ENCODE measurements around the gene BCAT1.

BCAT1 gene

DNA sequence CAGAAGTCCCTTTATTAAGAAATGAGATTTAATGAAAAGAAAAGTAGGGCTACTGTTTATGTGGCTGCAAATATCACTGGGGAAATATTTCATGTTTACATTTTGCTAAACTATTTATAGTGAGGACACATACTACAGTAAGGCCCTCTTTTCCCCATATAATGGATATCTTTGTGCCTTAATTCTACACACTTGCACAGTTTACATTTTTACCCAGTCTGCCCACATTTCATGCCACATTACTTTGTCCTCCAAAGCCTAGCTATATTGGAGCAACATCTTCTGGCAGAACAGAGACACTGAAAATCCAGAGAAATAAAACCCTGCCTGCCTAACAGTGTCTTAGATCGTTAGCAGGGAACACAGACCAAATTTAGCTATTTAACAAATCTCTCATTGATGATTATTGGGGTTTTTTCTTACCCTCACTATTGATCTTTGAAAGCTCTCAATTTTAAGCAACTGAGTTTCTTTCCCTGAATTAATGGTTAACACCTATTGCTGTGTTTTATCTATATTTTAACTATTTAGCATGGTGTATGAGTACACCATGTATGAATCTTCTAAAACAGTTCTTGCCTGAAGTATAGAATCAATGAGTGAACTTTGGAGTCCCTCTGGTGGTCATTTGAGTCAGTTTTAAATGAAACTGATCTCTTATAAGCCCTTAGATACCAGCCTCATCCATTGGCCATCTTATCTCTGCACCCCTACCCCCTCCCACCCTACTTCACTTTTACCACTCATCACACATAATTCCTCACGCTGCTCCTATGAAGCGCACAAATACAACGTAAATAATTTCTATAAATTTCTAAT, 170.2 kb downstream of the BCAT1 start:
- Histone ChIP-seq H3K36me3 (ENCODE audit: control insufficient read depth in 2 of 2, insufficient read depth in 2 of 2, low read length in 2 of 2) (no peaks in the 10 kb centered on the region), H3K9ac (ENCODE audit: low read length in 2 of 2) (no peak overlapping the region), H3K9me3 (ENCODE audit: control insufficient read depth in 2 of 2, low read length in 2 of 2) (no peaks in the 10 kb centered on the region), H3K27ac (ENCODE audit: low read length) (no peak overlapping the region), H3K27me3 (ENCODE audit: control insufficient read depth in 1 of 2, insufficient read depth in 2 of 2, low read length in 2 of 2) (no peaks in the 10 kb centered on the region), H3K4me1 (ENCODE audit: control insufficient read depth, insufficient read depth, low read length) (no peaks in the 10 kb centered on the region), H3K4me3 (ENCODE audit: low read length in 2 of 2) (no peak overlapping the region)

GRCh38 chr12:24777359-24777758, 171.5 kb downstream of the BCAT1 start:
- Histone ChIP-seq H3K9ac (ENCODE audit: low read length in 2 of 2) (no peak overlapping the region), H3K4me1 (ENCODE audit: control insufficient read depth, insufficient read depth, low read length) (no peaks in the 10 kb centered on the region), H3K27me3 (ENCODE audit: control insufficient read depth in 1 of 2, insufficient read depth in 2 of 2, low read length in 2 of 2) (no peaks in the 10 kb centered on the region), H3K9me3 (ENCODE audit: control insufficient read depth in 2 of 2, low read length in 2 of 2) (no peaks in the 10 kb centered on the region), H3K27ac (ENCODE audit: low read length) (no peak overlapping the region), H3K36me3 (ENCODE audit: control insufficient read depth in 2 of 2, insufficient read depth in 2 of 2, low read length in 2 of 2) (no peaks in the 10 kb centered on the region), H3K4me3 (ENCODE audit: low read length in 2 of 2) (no peak overlapping the region)

DNA sequence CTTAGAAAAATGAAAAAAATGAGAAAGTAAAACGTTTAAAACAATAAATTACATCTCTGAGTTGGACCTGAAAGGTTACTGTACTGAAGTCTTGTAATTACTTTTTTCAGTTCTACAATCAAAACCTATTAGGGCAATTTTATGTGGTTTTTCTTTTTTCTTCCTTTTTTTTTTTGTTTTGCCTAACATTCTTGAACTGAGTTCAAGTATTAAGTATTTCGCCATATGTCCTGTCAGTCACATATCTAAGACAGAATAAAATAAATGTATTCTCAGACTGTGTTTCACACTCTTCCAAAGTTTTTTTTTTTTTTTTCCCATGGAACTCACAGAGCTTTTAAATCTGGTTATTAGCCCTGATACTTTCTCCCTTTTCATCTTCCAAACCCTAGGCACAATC, 172.0 kb downstream of the BCAT1 start:
- H3K27ac ChIP-seq (ENCODE audit: low read length), result no peak overlapping the region
- H3K9ac ChIP-seq (ENCODE audit: low read length in 2 of 2), result no peak overlapping the region
- no peaks in the 10 kb centered on the region for H3K27me3 ChIP-seq (ENCODE audit: control insufficient read depth in 1 of 2, insufficient read depth in 2 of 2, low read length in 2 of 2)
- H3K4me3 ChIP-seq (ENCODE audit: low read length in 2 of 2), result no peak overlapping the region
- no peaks in the 10 kb centered on the region for H3K4me1 ChIP-seq (ENCODE audit: control insufficient read depth, insufficient read depth, low read length)
- no peaks in the 10 kb centered on the region for H3K9me3 ChIP-seq (ENCODE audit: control insufficient read depth in 2 of 2, low read length in 2 of 2)
- H3K36me3 ChIP-seq (ENCODE audit: control insufficient read depth in 2 of 2, insufficient read depth in 2 of 2, low read length in 2 of 2), result no peaks in the 10 kb centered on the region

- no peaks in the 10 kb centered on the region for H3K9me3 ChIP-seq (ENCODE audit: control insufficient read depth in 2 of 2, low read length in 2 of 2)
- H3K4me3 ChIP-seq (ENCODE audit: low read length in 2 of 2), result no peak overlapping the region
- no peaks in the 10 kb centered on the region for H3K36me3 ChIP-seq (ENCODE audit: control insufficient read depth in 2 of 2, insufficient read depth in 2 of 2, low read length in 2 of 2)
- no peaks in the 10 kb centered on the region for H3K4me1 ChIP-seq (ENCODE audit: control insufficient read depth, insufficient read depth, low read length)
- no peak overlapping the region for H3K27ac ChIP-seq (ENCODE audit: low read length)
- H3K27me3 ChIP-seq (ENCODE audit: control insufficient read depth in 1 of 2, insufficient read depth in 2 of 2, low read length in 2 of 2), result no peaks in the 10 kb centered on the region
- no peak overlapping the region for H3K9ac ChIP-seq (ENCODE audit: low read length in 2 of 2)
Measured at GRCh38 chr12:24775073-24775472, 173.8 kb downstream of the BCAT1 start.

DNA sequence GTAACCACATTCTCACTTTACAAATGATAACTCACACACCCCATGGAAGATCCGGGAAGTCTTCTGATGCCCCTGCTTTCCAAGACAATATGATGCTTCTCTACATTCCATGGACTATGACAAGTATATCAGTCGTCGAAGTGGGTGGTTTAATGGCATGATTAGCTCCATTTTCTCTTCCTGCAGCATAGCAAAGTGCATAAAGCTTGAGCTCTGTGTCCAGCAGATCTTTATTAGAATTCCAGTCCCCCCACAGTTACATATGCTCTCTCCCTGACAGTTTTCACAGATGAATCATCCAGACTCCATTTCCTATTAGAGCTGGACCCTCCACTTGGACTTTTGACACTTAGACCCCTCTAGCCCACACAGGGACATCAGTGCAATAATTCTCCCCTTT, 174.9 kb downstream of the BCAT1 start:
- H3K36me3 ChIP-seq (ENCODE audit: control insufficient read depth in 2 of 2, insufficient read depth in 2 of 2, low read length in 2 of 2), result no peaks in the 10 kb centered on the region
- no peak overlapping the region for H3K4me3 ChIP-seq (ENCODE audit: low read length in 2 of 2)
- no peaks in the 10 kb centered on the region for H3K27me3 ChIP-seq (ENCODE audit: control insufficient read depth in 1 of 2, insufficient read depth in 2 of 2, low read length in 2 of 2)
- H3K9me3 ChIP-seq (ENCODE audit: control insufficient read depth in 2 of 2, low read length in 2 of 2), result no peaks in the 10 kb centered on the region
- H3K9ac ChIP-seq (ENCODE audit: low read length in 2 of 2), result no peak overlapping the region
- no peaks in the 10 kb centered on the region for H3K4me1 ChIP-seq (ENCODE audit: control insufficient read depth, insufficient read depth, low read length)
- H3K27ac ChIP-seq (ENCODE audit: low read length), result no peak overlapping the region

DNA sequence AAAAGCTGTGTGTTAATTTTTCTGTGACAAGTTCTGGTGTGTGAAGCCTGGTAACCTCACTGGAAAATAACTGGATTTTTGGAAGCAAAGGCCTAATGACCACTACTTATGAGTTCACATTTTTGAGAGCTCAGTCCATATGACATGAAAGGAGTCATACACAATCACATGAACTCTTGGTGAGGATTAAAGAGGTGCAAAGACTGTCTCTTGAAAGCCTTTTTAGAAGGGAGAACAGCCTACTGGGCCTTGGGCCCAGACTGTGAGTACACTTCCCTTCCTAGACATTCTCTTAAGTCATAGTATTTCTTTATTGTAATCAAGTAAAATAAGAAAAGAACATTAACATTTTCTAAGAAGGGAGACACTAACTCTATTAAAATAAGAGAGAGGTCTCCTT, 176.1 kb downstream of the BCAT1 start:
- no peaks in the 10 kb centered on the region for H3K27me3 ChIP-seq (ENCODE audit: control insufficient read depth in 1 of 2, insufficient read depth in 2 of 2, low read length in 2 of 2)
- H3K4me3 ChIP-seq (ENCODE audit: low read length in 2 of 2), result no peak overlapping the region

DNA sequence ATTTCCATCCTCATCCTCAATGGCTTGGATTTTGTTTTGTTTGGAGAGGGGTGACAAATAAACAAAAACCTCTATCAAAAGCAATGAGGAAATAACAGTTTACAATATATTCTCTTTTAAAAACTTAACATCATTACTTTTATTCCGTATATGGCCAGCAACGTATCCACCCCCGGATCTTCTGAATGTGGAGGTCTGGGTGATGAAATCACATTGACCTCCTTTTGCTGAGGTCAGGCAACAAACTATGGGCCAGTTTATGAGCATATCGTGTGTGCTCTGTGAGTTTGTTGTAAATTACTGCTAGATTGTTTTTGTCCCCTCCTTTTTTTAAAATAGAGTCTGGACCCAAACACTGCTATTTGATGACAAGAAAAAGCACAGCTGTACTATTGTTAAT, 178.1 kb downstream of the BCAT1 start:
- Histone ChIP-seq H3K4me1 (ENCODE audit: control insufficient read depth, insufficient read depth, low read length) (no peaks in the 10 kb centered on the region), H3K36me3 (ENCODE audit: control insufficient read depth in 2 of 2, insufficient read depth in 2 of 2, low read length in 2 of 2) (no peaks in the 10 kb centered on the region), H3K9ac (ENCODE audit: low read length in 2 of 2) (no peak overlapping the region), H3K4me3 (ENCODE audit: low read length in 2 of 2) (no peak overlapping the region), H3K27me3 (ENCODE audit: control insufficient read depth in 1 of 2, insufficient read depth in 2 of 2, low read length in 2 of 2) (no peaks in the 10 kb centered on the region), H3K9me3 (ENCODE audit: control insufficient read depth in 2 of 2, low read length in 2 of 2) (peaks cover 3 to 4% of the 10 kb centered on the region in 2 donors), H3K27ac (ENCODE audit: low read length) (no peak overlapping the region)

More for the DNA sequence above, 176.1 kb downstream of the BCAT1 start:
- no peak overlapping the region for H3K9ac ChIP-seq (ENCODE audit: low read length in 2 of 2)
- H3K27ac ChIP-seq (ENCODE audit: low read length), result no peak overlapping the region
- no peaks in the 10 kb centered on the region for H3K36me3 ChIP-seq (ENCODE audit: control insufficient read depth in 2 of 2, insufficient read depth in 2 of 2, low read length in 2 of 2)
- H3K4me1 ChIP-seq (ENCODE audit: control insufficient read depth, insufficient read depth, low read length), result no peaks in the 10 kb centered on the region
- H3K9me3 ChIP-seq (ENCODE audit: control insufficient read depth in 2 of 2, low read length in 2 of 2), result no peaks in the 10 kb centered on the region

DNA sequence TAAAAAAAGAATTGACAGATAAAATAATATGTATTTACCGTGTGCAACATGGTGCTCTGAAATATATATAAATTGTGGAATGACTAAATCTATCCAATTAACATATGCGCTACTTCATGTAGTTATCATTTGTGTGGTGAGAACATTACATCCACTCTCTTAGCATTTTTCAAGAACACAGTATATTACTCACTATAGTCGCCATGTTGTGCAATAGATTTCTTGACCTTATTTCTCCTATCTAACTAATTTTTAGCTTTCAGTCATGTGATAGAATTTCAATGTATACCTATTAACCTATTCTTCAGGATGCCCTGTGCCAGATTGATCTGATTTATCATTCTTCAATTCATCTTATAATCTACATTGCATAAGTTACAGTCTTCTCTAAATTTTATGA, 178.6 kb downstream of the BCAT1 start:
- Histone ChIP-seq H3K4me1 (ENCODE audit: control insufficient read depth, insufficient read depth, low read length) (no peaks in the 10 kb centered on the region), H3K4me3 (ENCODE audit: low read length in 2 of 2) (no peak overlapping the region), H3K27me3 (ENCODE audit: control insufficient read depth in 1 of 2, insufficient read depth in 2 of 2, low read length in 2 of 2) (no peaks in the 10 kb centered on the region), H3K9me3 (ENCODE audit: control insufficient read depth in 2 of 2, low read length in 2 of 2) (peaks cover 3 to 4% of the 10 kb centered on the region in 2 donors), H3K27ac (ENCODE audit: low read length) (no peak overlapping the region), H3K9ac (ENCODE audit: low read length in 2 of 2) (no peak overlapping the region), H3K36me3 (ENCODE audit: control insufficient read depth in 2 of 2, insufficient read depth in 2 of 2, low read length in 2 of 2) (no peaks in the 10 kb centered on the region)

- H3K4me1 ChIP-seq (ENCODE audit: control insufficient read depth, insufficient read depth, low read length), result no peaks in the 10 kb centered on the region
- no peak overlapping the region for H3K4me3 ChIP-seq (ENCODE audit: low read length in 2 of 2)
- H3K36me3 ChIP-seq (ENCODE audit: control insufficient read depth in 2 of 2, insufficient read depth in 2 of 2, low read length in 2 of 2), result no peaks in the 10 kb centered on the region
- H3K9me3 ChIP-seq (ENCODE audit: control insufficient read depth in 2 of 2, low read length in 2 of 2), result peaks cover 3 to 4% of the 10 kb centered on the region in 2 donors
- H3K27me3 ChIP-seq (ENCODE audit: control insufficient read depth in 1 of 2, insufficient read depth in 2 of 2, low read length in 2 of 2), result no peaks in the 10 kb centered on the region
- no peak overlapping the region for H3K9ac ChIP-seq (ENCODE audit: low read length in 2 of 2)
- no peak overlapping the region for H3K27ac ChIP-seq (ENCODE audit: low read length)
Measured at GRCh38 chr12:24769682-24770081, 179.2 kb downstream of the BCAT1 start.

DNA sequence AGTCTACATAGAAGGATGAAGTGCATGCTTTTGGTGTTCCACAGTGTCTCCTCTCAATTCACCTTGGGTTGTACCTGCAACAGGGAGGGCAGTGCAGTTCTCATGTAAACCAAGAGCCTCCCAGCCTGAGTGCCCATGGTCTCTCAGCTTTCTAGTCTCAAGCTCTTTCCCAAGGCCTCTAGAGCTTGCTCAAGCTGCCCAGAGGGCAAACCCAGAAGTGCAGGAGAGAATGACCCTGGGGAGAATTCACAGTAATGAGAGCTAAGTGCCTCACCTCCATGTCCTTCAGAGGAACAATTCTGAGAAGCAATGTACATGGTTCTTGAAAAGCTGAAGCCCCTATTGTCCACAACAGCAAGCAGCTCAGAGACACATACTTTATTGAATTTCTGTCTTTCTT, 180.5 kb downstream of the BCAT1 start:
- Histone ChIP-seq H3K27me3 (ENCODE audit: control insufficient read depth in 1 of 2, insufficient read depth in 2 of 2, low read length in 2 of 2) (no peaks in the 10 kb centered on the region), H3K4me1 (ENCODE audit: control insufficient read depth, insufficient read depth, low read length) (no peaks in the 10 kb centered on the region), H3K4me3 (ENCODE audit: low read length in 2 of 2) (no peak overlapping the region), H3K9ac (ENCODE audit: low read length in 2 of 2) (no peak overlapping the region), H3K27ac (ENCODE audit: low read length) (no peak overlapping the region), H3K9me3 (ENCODE audit: control insufficient read depth in 2 of 2, low read length in 2 of 2) (peaks cover 3 to 4% of the 10 kb centered on the region in 2 donors), H3K36me3 (ENCODE audit: control insufficient read depth in 2 of 2, insufficient read depth in 2 of 2, low read length in 2 of 2) (no peaks in the 10 kb centered on the region)

DNA sequence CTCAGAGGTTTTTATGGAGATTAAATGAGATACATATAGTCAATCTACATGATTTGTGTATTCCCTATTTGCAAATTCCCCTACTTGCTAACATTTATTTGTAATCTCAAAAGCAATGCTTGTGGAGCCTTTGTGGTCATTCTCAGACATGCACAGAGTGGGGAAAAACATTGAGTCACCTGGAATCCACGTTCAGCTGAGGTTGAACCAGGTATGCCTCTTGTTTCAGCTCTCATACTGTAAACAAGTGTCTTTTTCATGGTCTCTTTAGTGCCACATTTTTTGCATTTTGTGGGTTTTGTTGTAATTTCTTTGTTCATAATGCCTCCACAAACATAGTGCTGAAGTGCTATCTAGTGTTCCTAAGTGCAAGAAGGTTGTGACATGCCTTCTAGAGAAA, 181.9 kb downstream of the BCAT1 start:
- no peak overlapping the region for H3K9ac ChIP-seq (ENCODE audit: low read length in 2 of 2)
- H3K9me3 ChIP-seq (ENCODE audit: control insufficient read depth in 2 of 2, low read length in 2 of 2), result peaks cover 3 to 4% of the 10 kb centered on the region in 2 donors
- H3K27me3 ChIP-seq (ENCODE audit: control insufficient read depth in 1 of 2, insufficient read depth in 2 of 2, low read length in 2 of 2), result no peaks in the 10 kb centered on the region
- H3K4me1 ChIP-seq (ENCODE audit: control insufficient read depth, insufficient read depth, low read length), result no peaks in the 10 kb centered on the region
- H3K4me3 ChIP-seq (ENCODE audit: low read length in 2 of 2), result no peak overlapping the region
- no peak overlapping the region for H3K27ac ChIP-seq (ENCODE audit: low read length)
- H3K36me3 ChIP-seq (ENCODE audit: control insufficient read depth in 2 of 2, insufficient read depth in 2 of 2, low read length in 2 of 2), result no peaks in the 10 kb centered on the region

Data from stomach smooth muscle (tissue), 2 donors.